Type B pancreatic cell (in vitro differentiated cells): ENCODE data around the gene PPP2R2B. TPM values are rescaled to one million over a fixed set of nuclear protein-coding genes. Genes with fewer than 3 reads are reported as not detected.

Source experiments
- DNase-seq: peaks from one replicate; pipeline ENCODE4 v3.0.0; 2021; ENCODE audit warnings: mixed read lengths; ENCODE audit not compliant: unreplicated experiment; ENCODE audit errors: extremely low spot score
- H3K27ac Mint-ChIP-seq: 2 replicates; pipeline ENCODE4 v1.8.0; 2021; ENCODE audit warnings: mild to moderate bottlenecking, mixed read lengths
- H3K27me3 Mint-ChIP-seq: 2 replicates; pipeline ENCODE4 v1.8.0; 2021; ENCODE audit warnings: mixed read lengths
- H3K36me3 Mint-ChIP-seq: 2 replicates; pipeline ENCODE4 v1.8.0; 2021; ENCODE audit warnings: mixed read lengths
- H3K4me1 Mint-ChIP-seq: one replicate; pipeline ENCODE4 v1.8.0; 2021; ENCODE audit warnings: mixed read lengths; ENCODE audit not compliant: unreplicated experiment
- H3K4me3 Mint-ChIP-seq: 2 replicates; pipeline ENCODE4 v1.8.0; 2021; ENCODE audit warnings: mild to moderate bottlenecking, mixed read lengths
- H3K9me3 Mint-ChIP-seq: 2 replicates; pipeline ENCODE4 v1.8.0; 2021; ENCODE audit warnings: mixed read lengths
- total RNA-seq: library from RNA; stranded (reverse); gene quantifications from 2 replicates; pipeline ENCODE4 v1.2.1, GENCODE V29; 2021; ENCODE audit warnings: low replicate concordance
- TF ChIP-seq, protein P1 (sequence below): fragments of 200-600 bp; sonication (generic); conservative IDR thresholded peaks from 2 replicates; pipeline ENCODE4 v1.5.0; 2021; ENCODE audit warnings: antibody characterized with exemption, mild to moderate bottlenecking

PPP2R2B gene
- total RNA-seq, 1 donor from 2014 or later: 29.1 TPM

DNA sequence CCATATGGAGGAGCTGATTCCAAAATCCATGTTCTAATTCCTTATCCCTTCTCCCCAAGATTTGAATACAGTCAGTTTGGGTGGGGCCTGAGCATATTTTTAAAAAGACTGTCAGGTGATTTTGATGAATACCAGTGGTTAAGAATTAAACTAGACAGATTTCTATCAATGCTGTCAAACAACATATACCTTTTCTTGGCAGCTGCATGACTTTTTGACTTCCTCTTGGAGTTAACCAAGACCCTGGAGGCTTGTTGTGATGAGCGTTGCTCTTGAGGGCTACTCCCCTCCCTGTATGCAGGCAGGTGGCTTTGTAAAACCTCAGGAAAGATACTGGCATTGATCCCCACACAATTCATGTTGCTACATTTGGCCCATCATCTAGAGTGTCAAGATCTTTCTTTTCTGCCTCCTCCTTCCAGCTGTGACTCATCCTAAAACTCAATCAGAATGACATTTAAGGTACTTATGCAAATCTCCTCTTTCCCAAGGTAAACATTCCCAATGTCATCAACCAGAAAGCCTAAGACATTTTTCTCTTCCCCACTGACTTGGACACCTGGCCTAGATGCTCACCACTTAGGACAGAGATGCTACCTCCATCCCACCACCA is 61.7 kb downstream of the PPP2R2B start:
- no peak for DNase-seq
- Mint-ChIP-seq H3K27ac (no peak overlapping the region), H3K27me3 (peaks cover 21% of the 10 kb centered on the region), H3K36me3 (peaks cover 7% of the 10 kb centered on the region), H3K4me3 (no peak overlapping the region), H3K4me1 (peaks cover 4% of the 10 kb centered on the region), H3K9me3 (no peaks in the 10 kb centered on the region)
- TF ChIP-seq, protein P1, sequence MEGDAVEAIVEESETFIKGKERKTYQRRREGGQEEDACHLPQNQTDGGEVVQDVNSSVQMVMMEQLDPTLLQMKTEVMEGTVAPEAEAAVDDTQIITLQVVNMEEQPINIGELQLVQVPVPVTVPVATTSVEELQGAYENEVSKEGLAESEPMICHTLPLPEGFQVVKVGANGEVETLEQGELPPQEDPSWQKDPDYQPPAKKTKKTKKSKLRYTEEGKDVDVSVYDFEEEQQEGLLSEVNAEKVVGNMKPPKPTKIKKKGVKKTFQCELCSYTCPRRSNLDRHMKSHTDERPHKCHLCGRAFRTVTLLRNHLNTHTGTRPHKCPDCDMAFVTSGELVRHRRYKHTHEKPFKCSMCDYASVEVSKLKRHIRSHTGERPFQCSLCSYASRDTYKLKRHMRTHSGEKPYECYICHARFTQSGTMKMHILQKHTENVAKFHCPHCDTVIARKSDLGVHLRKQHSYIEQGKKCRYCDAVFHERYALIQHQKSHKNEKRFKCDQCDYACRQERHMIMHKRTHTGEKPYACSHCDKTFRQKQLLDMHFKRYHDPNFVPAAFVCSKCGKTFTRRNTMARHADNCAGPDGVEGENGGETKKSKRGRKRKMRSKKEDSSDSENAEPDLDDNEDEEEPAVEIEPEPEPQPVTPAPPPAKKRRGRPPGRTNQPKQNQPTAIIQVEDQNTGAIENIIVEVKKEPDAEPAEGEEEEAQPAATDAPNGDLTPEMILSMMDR: no peak

DNA sequence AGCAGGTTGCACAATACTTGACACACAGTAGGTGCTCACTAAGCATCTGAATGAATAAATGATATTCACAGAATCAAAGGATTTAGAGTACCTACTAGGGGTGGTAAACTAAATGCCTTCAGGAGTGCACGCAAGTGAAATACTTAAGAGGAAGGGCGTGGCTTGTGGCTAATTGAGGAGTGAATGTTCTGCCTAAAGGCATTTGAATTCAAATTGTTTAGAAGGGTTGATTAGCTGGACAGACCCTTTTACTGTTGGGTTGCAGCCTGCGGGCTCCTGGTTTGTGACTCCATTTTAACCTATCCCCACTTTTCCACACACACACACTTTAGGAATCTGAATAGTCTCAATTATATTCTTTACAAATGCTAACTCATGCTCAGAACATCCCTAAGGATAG is 63.1 kb downstream of the PPP2R2B start:
- H3K27me3 Mint-ChIP-seq: peaks cover 21% of the 10 kb centered on the region
- H3K4me3 Mint-ChIP-seq: no peak overlapping the region
- TF ChIP-seq, protein P1: no peak
- peaks cover 4% of the 10 kb centered on the region for H3K4me1 Mint-ChIP-seq
- DNase-seq: no peak
- no peaks in the 10 kb centered on the region for H3K9me3 Mint-ChIP-seq
- no peak overlapping the region for H3K27ac Mint-ChIP-seq
- peaks cover 7% of the 10 kb centered on the region for H3K36me3 Mint-ChIP-seq

DNA sequence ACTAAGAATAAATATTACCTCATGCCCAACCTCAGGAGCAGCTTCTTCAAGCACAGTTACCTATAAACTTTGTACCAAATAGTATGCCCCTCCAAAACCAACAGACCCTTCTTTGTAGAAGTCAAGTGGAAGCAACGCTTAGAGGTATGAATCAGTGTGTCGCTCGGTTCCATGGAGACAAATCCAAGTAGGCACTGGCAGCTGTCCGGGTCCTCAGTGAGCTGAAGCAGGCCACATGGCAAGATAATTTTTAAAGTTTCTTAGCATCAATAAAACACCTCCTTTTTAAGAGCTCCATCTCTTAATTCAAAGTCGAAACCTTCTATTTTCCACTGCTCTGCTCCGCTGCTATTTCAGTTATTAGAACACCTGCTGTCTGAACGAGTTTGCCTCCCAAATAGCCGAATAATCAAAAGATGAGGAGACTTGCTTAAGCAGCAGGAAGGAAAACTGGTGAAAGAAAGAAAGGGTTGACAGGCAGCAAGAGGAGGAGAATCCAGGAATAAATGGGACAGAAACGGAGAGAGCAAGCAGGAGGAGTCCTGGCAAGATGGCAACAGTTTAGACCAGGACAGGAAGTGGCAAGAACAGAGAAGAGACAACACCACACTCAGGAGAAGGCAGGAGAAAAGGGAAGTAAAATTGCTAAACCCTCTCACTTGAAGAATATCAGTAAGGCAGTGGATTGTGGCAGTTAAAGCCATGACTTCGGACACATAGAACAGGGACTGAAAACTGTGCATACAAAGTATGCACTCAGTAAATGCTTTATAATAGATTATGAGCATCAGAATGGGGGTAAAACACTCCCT is 65.0 kb downstream of the PPP2R2B start:
- peaks cover 4% of the 10 kb centered on the region for H3K4me1 Mint-ChIP-seq
- H3K4me3 Mint-ChIP-seq: peak overlapping the region; percentile 27
- no peak for DNase-seq
- H3K27me3 Mint-ChIP-seq: peaks cover 25% of the 10 kb centered on the region
- H3K9me3 Mint-ChIP-seq: peaks cover 5% of the 10 kb centered on the region
- H3K27ac Mint-ChIP-seq: no peak overlapping the region
- TF ChIP-seq, protein P1: no peak
- peaks cover 11% of the 10 kb centered on the region for H3K36me3 Mint-ChIP-seq

DNA sequence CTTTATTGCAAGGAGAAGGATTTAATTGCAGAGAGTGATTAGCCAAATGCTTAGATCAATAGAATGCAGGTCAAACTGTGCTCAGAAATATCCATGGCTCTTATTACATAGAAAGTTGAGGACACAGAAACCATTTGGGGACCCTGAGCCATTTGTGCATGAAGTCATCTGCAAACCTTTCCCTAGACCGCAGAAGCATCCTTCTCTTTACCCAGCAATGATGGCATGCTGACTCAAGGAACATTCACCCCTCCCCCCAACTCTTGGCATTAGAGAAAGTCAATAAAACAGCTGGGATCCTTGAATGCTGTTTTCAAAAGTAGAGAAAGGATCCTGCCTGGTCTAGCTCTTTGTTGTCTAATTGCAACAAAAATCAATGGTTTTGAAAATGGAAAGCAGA is 73.5 kb downstream of the PPP2R2B start:
- TF ChIP-seq, protein P1: no peak
- Mint-ChIP-seq H3K4me1 (peaks cover 16% of the 10 kb centered on the region), H3K27ac (no peak overlapping the region), H3K27me3 (peaks cover 10% of the 10 kb centered on the region), H3K9me3 (peaks cover 3% of the 10 kb centered on the region), H3K36me3 (peaks cover 2% of the 10 kb centered on the region), H3K4me3 (no peak overlapping the region)
- DNase-seq: no peak

DNA sequence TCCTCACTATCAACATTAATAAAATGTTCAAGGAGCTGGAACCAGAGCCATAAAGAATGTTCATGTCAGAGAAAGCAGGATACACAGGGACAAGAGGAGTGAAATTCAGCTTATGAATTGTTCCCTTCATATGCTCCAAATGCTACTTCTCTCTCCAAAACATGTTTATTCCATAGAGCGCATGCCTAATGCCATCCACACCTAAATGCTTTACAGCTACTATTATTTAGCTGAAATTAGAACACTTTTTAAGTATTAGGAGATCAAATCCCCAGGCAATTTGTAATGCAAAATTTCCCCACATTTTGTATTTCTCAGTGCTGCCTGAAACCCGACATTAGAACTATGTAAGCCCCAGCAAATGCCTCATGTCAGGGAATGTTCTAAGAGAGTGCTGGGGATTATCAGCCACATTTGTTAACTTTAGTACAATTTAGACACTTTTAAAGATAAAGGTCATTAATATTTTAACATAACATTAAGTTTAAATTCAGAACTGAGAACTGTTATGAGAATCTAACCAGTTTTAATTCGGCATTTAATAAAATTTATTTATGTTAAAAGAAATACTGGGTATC is 75.5 kb downstream of the PPP2R2B start:
- TF ChIP-seq, protein P1: no peak
- no peak for DNase-seq
- peaks cover 29% of the 10 kb centered on the region for H3K4me1 Mint-ChIP-seq

More for the DNA sequence above, 75.5 kb downstream of the PPP2R2B start:
- Mint-ChIP-seq H3K4me3 (no peak overlapping the region), H3K27me3 (peaks cover 20% of the 10 kb centered on the region), H3K9me3 (no peaks in the 10 kb centered on the region), H3K27ac (no peak overlapping the region), H3K36me3 (no peaks in the 10 kb centered on the region)
